Lung (tissue), 12 donors: ENCODE measurements around the gene NGDN. TPM values are rescaled to one million over a fixed set of nuclear protein-coding genes. Genes with fewer than 3 reads are reported as not detected.

ENCODE experiments used
- ATAC-seq: fragments of 200-7000 bp; cut with Tn5 transposase; one replicate; pipeline ENCODE4 v1.9.1; 2020; ENCODE audit warnings: moderate number of reproducible peaks; ENCODE audit not compliant: insufficient read depth, low FRiP score
- DNase-seq, 3 donors: peaks; one replicate each; pipeline ENCODE4 v3.0.0-alpha.2; 2013 to 2017
- H3K27ac ChIP-seq, 2 donors: one replicate each; pipeline ENCODE4 v1.5.1; 2013; ENCODE audit warnings: mild to moderate bottlenecking in 2 of 2, moderate library complexity in 2 of 2, control low read depth in 1 of 2, inconsistent platforms in 1 of 2, low read depth in 1 of 2, low read length in 1 of 2
- H3K27me3 ChIP-seq, 3 donors: one replicate each; pipeline ENCODE4 v1.5.1; 2013; ENCODE audit warnings: low read length in 2 of 3; ENCODE audit not compliant: control insufficient read depth in 3 of 3, insufficient read depth in 3 of 3
- H3K36me3 ChIP-seq, 4 donors: one replicate each; pipeline ENCODE4 v1.5.1; 2013; ENCODE audit warnings: low read length in 4 of 4, mild to moderate bottlenecking in 1 of 4, moderate library complexity in 1 of 4; ENCODE audit not compliant: control insufficient read depth in 4 of 4, insufficient read depth in 4 of 4
- H3K4me1 ChIP-seq, 5 donors: one replicate each; pipeline ENCODE4 v1.5.1; 2013; ENCODE audit warnings: low read length in 5 of 5, mild to moderate bottlenecking in 2 of 5, moderate library complexity in 1 of 5; ENCODE audit not compliant: control insufficient read depth in 5 of 5, insufficient read depth in 5 of 5
- H3K4me3 ChIP-seq: one replicate; pipeline ENCODE4 v1.5.1; 2013; ENCODE audit warnings: mild to moderate bottlenecking, control low read depth, moderate library complexity
- H3K9ac ChIP-seq, 2 donors: one replicate each; pipeline ENCODE4 v1.5.1; 2013; ENCODE audit warnings: low read length in 2 of 2, control low read depth in 1 of 2; ENCODE audit not compliant: insufficient read depth in 1 of 2
- H3K9me3 ChIP-seq, 4 donors: one replicate each; pipeline ENCODE4 v1.5.1; 2013; ENCODE audit warnings: low read length in 3 of 4, mild to moderate bottlenecking in 1 of 4, moderate library complexity in 1 of 4; ENCODE audit not compliant: control insufficient read depth in 4 of 4, insufficient read depth in 3 of 4
- CTCF ChIP-seq: IDR thresholded peaks from 2 replicates; pipeline ENCODE4 v1.5.1; 2012; ENCODE audit warnings: mild to moderate bottlenecking; ENCODE audit errors: control extremely low read depth, extremely low read depth
- WGBS, 2 donors: extraction: QIAGEN DNeasy Blood & Tissue Kit; methylation state at CpG; one replicate each; pipeline ENCODE4 v1.1.7; 2013; 5-methylcytosine and 5-hydroxymethylcytosine counted together
- polyA plus RNA-seq, 2 donors: library from polyadenylated mRNA; stranded (reverse); fragments of 200-250 nt; gene quantifications; one replicate each; pipeline ENCODE4 v1.2.1, GENCODE V29; 2013
- total RNA-seq, 2 donors: library from RNA; depleted of rRNA in 1 of 2; stranded (reverse); fragments of >200 nt in 1 of 2; gene quantifications; one replicate each; pipeline ENCODE4 v1.2.1, GENCODE V29; 2014 to 2021
- donor health status: control.
- donor health status: control.
- donor health status: Bipolar disorder and iron deficiency.
- donor health status: healthy.
- donor health status: DM: yes; HTN: yes; CAD: no.

The NGDN gene
- total and polyA plus RNA-seq, 4 donors, result 31.6 to 52.4 (median 44.7) TPM

GRCh38 chr14:23487216-23487615 lies 17.7 kb downstream of the NGDN start:
- DNase-seq (no peak), ATAC-seq (no peak)

GRCh38 chr14:23492618-23493272 lies 23.2 kb downstream of the NGDN start:
- no peak for DNase-seq
- H3K27me3 ChIP-seq, result no peaks in the 10 kb centered on the region
- no peak for TF ChIP-seq CTCF
- H3K9ac ChIP-seq, result no peak overlapping the region
- no peak for ATAC-seq
- H3K4me1 ChIP-seq, result no peaks in the 10 kb centered on the region
- no peak overlapping the region for H3K27ac ChIP-seq
- no peaks in the 10 kb centered on the region for H3K9me3 ChIP-seq
- peaks cover 0 to 7% (median 3%) of the 10 kb centered on the region in 4 donors for H3K36me3 ChIP-seq
- H3K4me3 ChIP-seq, result no peak overlapping the region

More at GRCh38 chr14:23487216-23487615, 17.7 kb downstream of the NGDN start:
- Histone ChIP-seq H3K36me3 (peaks cover 0 to 11% (median 7%) of the 10 kb centered on the region in 4 donors), H3K9ac (no peak overlapping the region), H3K27me3 (no peaks in the 10 kb centered on the region), H3K27ac (no peak overlapping the region), H3K4me3 (no peak overlapping the region), H3K4me1 (no peaks in the 10 kb centered on the region), H3K9me3 (no peaks in the 10 kb centered on the region)
- 95 to 96% methylated on average over 7 of the region's 7 CpGs for WGBS, 2 donors
- no peak for TF ChIP-seq CTCF

GRCh38 chr14:23494223-23494622 lies 24.7 kb downstream of the NGDN start:
- no peaks in the 10 kb centered on the region for H3K4me1 ChIP-seq
- DNase-seq, result peak in 2 of 3 donors; percentile 29 to 33
- H3K27me3 ChIP-seq, result no peaks in the 10 kb centered on the region
- WGBS, 2 donors, result 73 to 91% methylated on average over 2 of the region's 2 CpGs
- no peak overlapping the region for H3K9ac ChIP-seq
- no peak overlapping the region for H3K27ac ChIP-seq
- H3K9me3 ChIP-seq, result no peaks in the 10 kb centered on the region
- peaks cover 0 to 2% (median 0%) of the 10 kb centered on the region in 4 donors for H3K36me3 ChIP-seq
- ATAC-seq, result no peak
- TF ChIP-seq CTCF, result no peak
- H3K4me3 ChIP-seq, result no peak overlapping the region

- Histone ChIP-seq H3K27ac (no peak overlapping the region), H3K4me3 (no peak overlapping the region), H3K4me1 (no peaks in the 10 kb centered on the region), H3K36me3 (peaks cover 0 to 2% (median 0%) of the 10 kb centered on the region in 4 donors), H3K27me3 (no peaks in the 10 kb centered on the region), H3K9me3 (no peaks in the 10 kb centered on the region), H3K9ac (no peak overlapping the region)
- WGBS, 2 donors, result 45 to 53% methylated on average over 13 of the region's 13 CpGs
- peak in 1 of 3 donors; percentile 24 for DNase-seq
- no peak for ATAC-seq
- no peak for TF ChIP-seq CTCF
These were observed 42.7 kb downstream of the NGDN start for GRCh38 chr14:23512156-23512555.
